Activated CD4-positive, alpha-beta memory T cell treated with anti-CD3 and anti-CD28 coated beads, Interleukin-2, amount 10 ng/mL, durations not matched to agents 7 days and 5 days (primary cell): Measurements from ENCODE around the gene LACTBL1. TPM values are rescaled to one million over a fixed set of nuclear protein-coding genes. Genes with fewer than 3 reads are reported as not detected.

Experiments
- CTCF ChIA-PET: fragments of 350-600 bp; sonication (Branson Sonifier 250); formaldehyde crosslinking; loops from one replicate; lab custom pipeline; 2021; ENCODE audit warnings: antibody characterized with exemption, inconsistent platforms; lab: Charles Lee
- POLR2A ChIA-PET: fragments of 350-600 bp; sonication (Branson Sonifier 250); formaldehyde crosslinking; loops from one replicate; lab custom pipeline; 2021; ENCODE audit warnings: antibody characterized with exemption; lab: Charles Lee
- DNase-seq: peaks from one replicate; pipeline ENCODE4 v3.0.0-alpha.2; 2020
- H3K27ac Mint-ChIP-seq: one replicate; pipeline ENCODE4 v1.8.0; 2021; ENCODE audit warnings: mild to moderate bottlenecking, mixed read lengths
- H3K27me3 Mint-ChIP-seq: one replicate; pipeline ENCODE4 v1.8.0; 2021; ENCODE audit warnings: mixed read lengths
- H3K36me3 Mint-ChIP-seq: one replicate; pipeline ENCODE4 v1.8.0; 2021; ENCODE audit warnings: low read depth, mixed read lengths
- H3K4me1 Mint-ChIP-seq: one replicate; pipeline ENCODE4 v1.8.0; 2021; ENCODE audit warnings: mixed read lengths
- H3K4me3 Mint-ChIP-seq: one replicate; pipeline ENCODE4 v1.8.0; 2021; ENCODE audit warnings: mild to moderate bottlenecking, mixed read lengths
- H3K9me3 Mint-ChIP-seq: one replicate; pipeline ENCODE4 v1.8.0; 2021; ENCODE audit warnings: mixed read lengths
- total RNA-seq, 2 experiments: library from RNA; stranded (reverse); gene quantifications; one replicate each; pipeline ENCODE4 v1.2.3, GENCODE V29; 2021

LACTBL1 gene
- total RNA-seq, 2 experiments from 2014 or later, result not detected

DNA sequence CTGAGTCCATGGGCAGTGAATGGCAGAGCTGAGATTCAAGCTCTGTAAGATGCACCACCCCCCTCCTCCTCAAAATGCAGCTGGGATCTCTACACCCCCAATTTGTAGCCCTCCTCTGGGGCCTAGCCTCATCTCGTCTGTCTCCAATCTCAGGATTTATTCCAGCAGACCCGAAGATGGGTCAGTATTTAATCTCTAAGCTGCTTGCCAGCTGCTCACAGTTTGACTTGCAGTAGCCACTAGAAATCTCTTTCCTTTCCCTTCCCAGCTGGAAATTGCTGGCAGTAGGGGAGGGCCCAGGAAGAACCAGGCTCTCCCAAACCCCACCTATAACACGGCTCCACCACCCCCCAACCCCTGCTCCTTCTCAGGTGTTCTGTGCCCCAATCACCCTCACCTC, 1.5 kb downstream of the LACTBL1 start:
- no peak for DNase-seq
- H3K4me1 Mint-ChIP-seq, result no peaks in the 10 kb centered on the region
- peaks cover 6% of the 10 kb centered on the region for H3K9me3 Mint-ChIP-seq
- CTCF ChIA-PET, result interaction anchor here (0.8 to 1.5 kb wide), 2 partner anchors 14 to 213 kb away, joined by 3 to 4 read pairs; no protein-coding TSS in a partner anchor
- no peaks in the 10 kb centered on the region for H3K36me3 Mint-ChIP-seq
- POLR2A ChIA-PET, result no interaction called here
- no peak overlapping the region for H3K4me3 Mint-ChIP-seq
- peaks cover 52% of the 10 kb centered on the region for H3K27me3 Mint-ChIP-seq
- H3K27ac Mint-ChIP-seq, result no peak overlapping the region

DNA sequence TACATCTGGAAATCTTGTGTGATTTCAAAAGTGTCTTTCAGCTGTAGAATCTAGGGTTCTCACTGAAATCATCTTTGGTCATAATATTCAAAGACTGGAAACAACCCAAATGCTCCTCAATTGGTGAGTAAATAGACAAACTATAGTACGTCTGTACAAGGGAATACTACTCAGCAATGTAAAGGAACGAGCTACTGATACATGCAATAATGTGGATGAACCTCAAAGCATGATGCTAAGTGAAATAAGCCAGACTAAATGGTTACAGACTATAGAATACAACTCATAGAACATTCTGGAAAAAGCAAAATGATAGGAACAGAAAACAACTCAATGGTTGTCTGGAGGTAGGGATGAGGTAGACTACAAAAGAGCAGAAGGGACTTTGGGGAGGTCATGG, 2.6 kb downstream of the LACTBL1 start:
- CTCF ChIA-PET, result interaction anchor here (1.5 kb wide), 1 partner anchor 13 kb away, joined by 4 read pairs; no protein-coding TSS in a partner anchor

DNA sequence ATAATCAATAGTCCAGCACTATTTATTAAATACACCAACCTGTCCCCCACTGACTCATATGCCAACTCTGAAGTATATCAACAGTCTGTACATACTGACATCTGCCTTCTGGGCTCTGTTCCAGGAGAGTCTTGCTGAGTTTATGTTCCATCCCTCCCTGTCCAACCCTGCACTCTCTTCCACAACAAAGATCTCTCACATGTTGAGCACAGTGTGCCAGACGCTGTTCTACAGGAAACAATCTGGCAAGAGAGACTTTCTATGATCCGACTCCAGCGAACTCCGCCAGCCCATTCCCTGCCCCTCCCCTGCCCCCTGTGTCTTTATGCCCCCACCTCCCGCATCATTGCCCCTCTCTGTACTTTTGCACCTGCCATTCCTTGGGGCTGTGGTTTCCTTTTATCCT, 3.4 kb downstream of the LACTBL1 start:
- Mint-ChIP-seq H3K27ac (no peak overlapping the region), H3K27me3 (peaks cover 48% of the 10 kb centered on the region), H3K9me3 (peaks cover 7% of the 10 kb centered on the region), H3K4me1 (no peaks in the 10 kb centered on the region), H3K4me3 (no peak overlapping the region), H3K36me3 (no peaks in the 10 kb centered on the region)
- ChIA-PET CTCF (no interaction called here), POLR2A (no interaction called here)
- no peak for DNase-seq

More for the DNA sequence above, 2.6 kb downstream of the LACTBL1 start:
- Mint-ChIP-seq H3K9me3 (peaks cover 7% of the 10 kb centered on the region), H3K4me3 (no peak overlapping the region), H3K27me3 (peaks cover 48% of the 10 kb centered on the region), H3K27ac (no peak overlapping the region), H3K4me1 (no peaks in the 10 kb centered on the region), H3K36me3 (no peaks in the 10 kb centered on the region)
- POLR2A ChIA-PET, result no interaction called here
- DNase-seq, result no peak

DNA sequence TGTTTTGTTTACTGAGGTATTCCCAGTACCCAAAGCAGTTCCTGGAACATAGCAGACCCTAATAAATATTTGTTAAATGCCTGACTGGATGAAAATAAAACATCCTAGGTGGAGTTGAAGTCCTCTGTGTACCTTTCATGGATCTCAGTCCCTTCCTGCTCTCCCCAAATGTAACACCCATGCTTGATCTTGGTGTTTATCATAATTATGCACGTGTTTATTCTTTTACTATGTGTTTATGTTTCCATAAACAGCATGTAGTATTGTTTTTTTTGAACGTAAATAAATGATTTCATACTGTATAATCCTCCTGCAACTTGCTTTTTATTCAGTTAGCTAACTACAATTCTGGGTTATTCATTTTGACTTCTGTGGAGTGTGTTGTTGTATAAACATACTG, 4.8 kb downstream of the LACTBL1 start:
- DNase-seq, result no peak
- H3K4me3 Mint-ChIP-seq, result no peak overlapping the region
- CTCF ChIA-PET, result no interaction called here
- H3K4me1 Mint-ChIP-seq, result no peaks in the 10 kb centered on the region
- POLR2A ChIA-PET, result no interaction called here
- no peak overlapping the region for H3K27ac Mint-ChIP-seq
- peaks cover 45% of the 10 kb centered on the region for H3K27me3 Mint-ChIP-seq
- H3K36me3 Mint-ChIP-seq, result no peaks in the 10 kb centered on the region
- peaks cover 7% of the 10 kb centered on the region for H3K9me3 Mint-ChIP-seq

DNA sequence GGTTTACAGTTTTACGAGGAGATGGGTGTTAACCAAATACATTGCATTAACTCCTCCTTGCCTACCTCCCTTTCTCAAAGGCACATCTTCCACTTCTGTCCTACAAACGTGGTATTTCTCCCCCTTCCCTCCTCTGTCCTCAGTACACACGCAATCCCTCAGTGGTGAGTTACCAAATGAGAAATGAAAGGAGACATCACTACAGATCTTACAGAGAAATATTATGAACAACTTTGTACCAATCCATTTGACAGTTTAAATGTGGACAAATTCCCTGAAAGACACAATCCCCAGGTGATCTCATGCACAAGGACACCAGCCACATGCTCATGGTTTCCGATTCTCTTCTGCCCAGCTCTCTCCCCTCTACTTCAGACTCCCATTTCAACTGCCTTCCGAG, 6.4 kb downstream of the LACTBL1 start:
- H3K4me3 Mint-ChIP-seq, result no peak overlapping the region
- H3K36me3 Mint-ChIP-seq, result no peaks in the 10 kb centered on the region

DNA sequence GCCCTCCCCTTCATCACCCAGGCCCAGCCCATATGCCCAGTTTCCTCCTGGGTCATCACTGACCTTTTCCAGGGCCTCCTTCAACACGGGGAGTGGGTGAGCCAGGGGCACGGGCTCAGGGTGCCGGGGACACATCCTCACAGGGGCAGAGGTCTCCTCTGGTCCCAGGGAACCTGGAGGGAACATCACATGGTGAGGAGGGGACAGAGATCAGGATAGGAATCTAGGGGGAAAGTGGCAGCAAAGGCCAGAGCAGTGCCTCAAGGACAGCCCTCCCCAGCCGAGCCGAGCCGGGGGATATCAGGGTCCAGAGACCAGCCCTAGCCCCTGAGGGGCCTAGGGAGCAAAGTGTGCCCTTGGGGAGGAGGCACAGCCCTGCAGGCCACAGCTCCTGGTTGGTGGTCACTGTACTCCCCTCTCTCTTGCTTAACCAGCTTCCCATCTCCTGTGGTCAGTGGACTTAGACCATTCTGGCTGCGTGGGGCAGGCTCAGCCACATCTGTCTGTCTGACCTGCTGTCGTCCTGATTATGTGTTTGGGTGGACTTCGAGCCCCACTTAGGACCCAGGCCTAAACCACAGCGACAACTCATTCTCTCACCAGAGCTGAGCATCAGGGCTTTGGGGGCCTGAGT, 9.5 kb downstream of the LACTBL1 start:
- H3K36me3 Mint-ChIP-seq, result no peaks in the 10 kb centered on the region
- ChIA-PET POLR2A (no interaction called here), CTCF (interaction anchor here (1.3 kb wide), 1 partner anchor 258 kb away, joined by 5 read pairs; no protein-coding TSS in a partner anchor)
- H3K27ac Mint-ChIP-seq, result no peak overlapping the region
- no peaks in the 10 kb centered on the region for H3K4me1 Mint-ChIP-seq
- no peak for DNase-seq
- no peak overlapping the region for H3K4me3 Mint-ChIP-seq
- peaks cover 7% of the 10 kb centered on the region for H3K9me3 Mint-ChIP-seq
- peaks cover 10% of the 10 kb centered on the region for H3K27me3 Mint-ChIP-seq

More for the DNA sequence above, 6.4 kb downstream of the LACTBL1 start:
- Mint-ChIP-seq H3K9me3 (peaks cover 7% of the 10 kb centered on the region), H3K27ac (no peak overlapping the region), H3K27me3 (peaks cover 36% of the 10 kb centered on the region), H3K4me1 (no peaks in the 10 kb centered on the region)
- ChIA-PET CTCF (no interaction called here), POLR2A (no interaction called here)
- no peak for DNase-seq

DNA sequence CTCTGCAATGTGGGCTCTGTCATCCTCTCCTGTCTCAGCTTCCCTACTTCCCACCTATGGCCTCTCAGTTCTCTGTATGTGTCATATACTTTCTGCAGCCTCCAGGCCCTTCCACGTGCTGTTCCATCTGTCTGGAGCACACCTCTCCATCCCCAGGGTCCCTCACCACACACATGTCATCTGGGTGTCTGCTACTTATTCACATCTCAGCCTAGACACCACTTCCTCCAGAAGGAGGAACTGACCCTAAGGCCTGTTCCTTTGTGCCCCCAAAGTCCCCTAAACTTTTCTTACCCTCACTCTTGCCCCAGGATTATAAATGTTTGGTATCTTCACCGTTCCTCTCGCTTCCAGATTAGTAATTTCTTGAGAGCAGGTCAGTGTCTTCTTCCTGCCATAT, 10.1 kb downstream of the LACTBL1 start:
- Mint-ChIP-seq H3K4me3 (no peak overlapping the region), H3K27ac (no peak overlapping the region), H3K9me3 (peaks cover 7% of the 10 kb centered on the region), H3K27me3 (peaks cover 6% of the 10 kb centered on the region), H3K4me1 (no peaks in the 10 kb centered on the region), H3K36me3 (no peaks in the 10 kb centered on the region)
- CTCF ChIA-PET, result no interaction called here
- DNase-seq, result no peak
- POLR2A ChIA-PET, result no interaction called here

DNA sequence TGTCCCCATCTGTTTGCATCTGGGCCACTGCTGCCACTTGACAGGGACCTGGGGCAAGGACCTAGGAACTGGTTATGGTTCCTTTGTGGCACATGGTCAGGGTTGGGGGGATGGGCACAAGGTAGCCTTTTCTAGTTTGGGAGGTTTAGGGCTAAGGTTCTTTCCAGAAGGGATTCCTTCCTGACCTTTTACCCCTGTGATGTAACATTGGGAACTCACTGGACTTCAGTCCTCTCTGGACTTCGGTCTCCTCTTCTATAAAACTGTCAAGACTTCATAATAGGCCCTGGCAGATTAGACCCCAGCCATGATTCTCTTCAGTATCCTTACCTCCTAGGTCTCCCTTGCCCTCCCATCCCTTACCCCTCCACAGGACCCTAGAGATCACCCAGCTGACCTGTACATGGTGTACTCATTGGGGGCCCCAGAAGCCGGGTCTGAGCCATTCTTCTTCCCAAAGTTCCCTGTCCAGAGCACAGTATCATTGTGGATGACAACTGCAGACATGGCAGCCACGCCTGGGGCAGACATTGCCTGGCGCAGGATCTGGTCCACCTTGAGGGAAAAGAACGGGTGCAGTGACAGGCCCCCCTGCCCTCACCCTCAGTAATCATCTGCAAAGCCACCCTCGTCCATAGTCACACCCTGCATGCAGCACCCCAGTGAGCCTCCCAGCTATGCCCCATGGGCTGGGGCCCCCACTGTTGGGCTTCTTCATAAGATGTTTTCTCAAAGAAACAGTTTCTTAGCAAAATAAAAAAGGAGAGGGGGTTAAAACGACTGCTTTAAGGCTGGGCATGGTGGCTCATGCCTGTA, 12.9 kb downstream of the LACTBL1 start:
- POLR2A ChIA-PET, result no interaction called here

DNA sequence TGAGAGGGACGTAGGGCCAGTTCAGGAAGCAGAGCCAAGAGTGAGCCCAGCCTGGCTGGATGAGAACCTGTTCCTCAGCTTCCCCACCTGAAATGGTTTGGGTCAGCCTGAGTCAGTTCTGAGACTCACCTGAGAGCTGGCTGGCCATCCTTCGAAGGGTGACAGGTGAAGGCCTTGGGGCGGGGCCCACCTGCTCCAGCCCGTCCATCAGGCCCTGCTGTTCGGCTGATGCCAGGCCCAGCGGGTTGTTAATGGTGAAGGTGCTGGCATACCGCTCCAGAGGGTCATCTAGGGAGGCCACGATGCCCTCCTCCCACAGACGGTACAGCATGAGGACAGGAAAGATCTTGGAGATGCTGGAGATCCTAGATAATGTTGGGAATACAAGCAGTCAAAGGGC, 14.1 kb downstream of the LACTBL1 start:
- DNase-seq, result no peak
- peaks cover 19% of the 10 kb centered on the region for H3K27me3 Mint-ChIP-seq
- H3K9me3 Mint-ChIP-seq, result no peaks in the 10 kb centered on the region
- ChIA-PET POLR2A (no interaction called here), CTCF (no interaction called here)
- H3K4me3 Mint-ChIP-seq, result no peak overlapping the region
- H3K27ac Mint-ChIP-seq, result no peak overlapping the region
- no peaks in the 10 kb centered on the region for H3K4me1 Mint-ChIP-seq
- no peaks in the 10 kb centered on the region for H3K36me3 Mint-ChIP-seq

More for the DNA sequence above, 12.9 kb downstream of the LACTBL1 start:
- Mint-ChIP-seq H3K4me1 (no peaks in the 10 kb centered on the region), H3K27me3 (peaks cover 8% of the 10 kb centered on the region), H3K27ac (no peak overlapping the region), H3K36me3 (no peaks in the 10 kb centered on the region), H3K4me3 (no peak overlapping the region), H3K9me3 (no peaks in the 10 kb centered on the region)
- DNase-seq, result no peak
- CTCF ChIA-PET, result interaction anchor here (1.2 kb wide), 1 partner anchor 224 kb away, joined by 3 read pairs; no protein-coding TSS in a partner anchor

DNA sequence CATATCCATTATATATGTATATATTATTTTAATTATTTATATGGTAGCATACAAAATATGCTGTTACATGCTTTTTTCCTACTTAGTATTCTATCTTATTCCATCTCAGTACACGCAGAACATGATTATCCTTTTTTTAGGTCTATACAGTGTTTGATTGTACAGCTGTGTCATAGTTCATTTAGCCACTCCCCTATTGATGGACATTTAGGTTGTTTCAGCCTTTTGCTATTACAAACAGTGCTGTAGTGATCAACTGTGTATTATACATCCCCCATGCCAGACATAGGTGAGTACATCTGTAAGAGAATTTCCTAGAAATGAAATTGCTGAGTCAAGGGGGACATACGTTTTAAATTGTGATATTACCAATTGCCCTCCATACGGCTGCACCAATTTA, 15.6 kb downstream of the LACTBL1 start:
- POLR2A ChIA-PET, result no interaction called here
- CTCF ChIA-PET, result interaction anchor here (1.0 to 1.2 kb wide), 3 partner anchors 14 to 227 kb away, joined by 3 to 4 read pairs (median 3); no protein-coding TSS in a partner anchor
- no peaks in the 10 kb centered on the region for H3K36me3 Mint-ChIP-seq
- H3K27me3 Mint-ChIP-seq, result peaks cover 25% of the 10 kb centered on the region
- H3K9me3 Mint-ChIP-seq, result no peaks in the 10 kb centered on the region
- H3K4me3 Mint-ChIP-seq, result no peak overlapping the region
- no peak for DNase-seq
- no peak overlapping the region for H3K27ac Mint-ChIP-seq
- H3K4me1 Mint-ChIP-seq, result no peaks in the 10 kb centered on the region

DNA sequence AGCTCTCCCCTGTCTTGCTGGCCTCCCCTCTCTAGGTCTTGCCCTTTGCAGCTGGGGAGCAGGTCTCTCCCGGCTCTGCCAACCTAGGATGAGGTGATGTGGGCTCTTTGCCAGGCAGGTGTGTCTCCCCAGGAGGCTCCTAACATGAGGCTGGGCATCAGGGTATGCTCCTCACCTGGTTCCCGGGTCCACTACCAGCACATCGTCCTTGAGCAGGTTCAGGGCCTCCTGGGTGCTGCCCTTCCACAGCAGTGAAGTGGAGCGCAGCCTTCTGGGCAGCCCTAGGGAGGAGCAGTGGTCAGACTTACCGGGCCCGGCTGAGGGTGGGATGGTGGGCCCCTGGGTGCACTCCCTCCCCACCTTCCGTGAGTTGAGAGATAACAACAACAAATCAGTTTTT, 17.5 kb downstream of the LACTBL1 start:
- H3K4me1 Mint-ChIP-seq, result no peaks in the 10 kb centered on the region
- DNase-seq, result no peak
- no peak overlapping the region for H3K27ac Mint-ChIP-seq
- no peaks in the 10 kb centered on the region for H3K9me3 Mint-ChIP-seq
- peaks cover 37% of the 10 kb centered on the region for H3K27me3 Mint-ChIP-seq
- POLR2A ChIA-PET, result no interaction called here
- no peaks in the 10 kb centered on the region for H3K36me3 Mint-ChIP-seq
- H3K4me3 Mint-ChIP-seq, result no peak overlapping the region
- CTCF ChIA-PET, result no interaction called here

DNA sequence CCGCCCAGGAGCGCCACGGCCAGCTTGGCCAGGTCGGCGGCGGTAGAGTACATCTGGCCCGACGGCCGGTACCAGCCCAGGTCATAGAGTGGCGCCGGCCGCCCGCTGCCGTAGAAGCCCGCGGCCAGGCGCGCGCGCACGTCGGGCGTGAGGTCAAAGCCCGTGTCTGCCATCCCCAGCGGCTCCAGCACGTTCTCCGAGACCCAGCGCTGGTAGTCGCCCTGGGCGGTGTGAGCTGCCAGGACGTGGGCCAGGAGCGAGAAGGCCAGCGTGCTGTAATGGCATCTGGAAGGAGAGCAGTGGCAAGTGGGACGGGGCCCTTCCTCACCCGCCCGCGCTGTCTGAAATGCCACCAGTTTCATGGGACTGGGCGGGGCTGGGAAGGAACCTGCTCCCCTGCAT, 18.9 kb downstream of the LACTBL1 start:
- ChIA-PET CTCF (no interaction called here), POLR2A (no interaction called here)
- Mint-ChIP-seq H3K9me3 (no peaks in the 10 kb centered on the region), H3K27me3 (peaks cover 41% of the 10 kb centered on the region), H3K4me3 (no peak overlapping the region), H3K36me3 (no peaks in the 10 kb centered on the region), H3K27ac (no peak overlapping the region), H3K4me1 (no peaks in the 10 kb centered on the region)
- DNase-seq, result no peak

DNA sequence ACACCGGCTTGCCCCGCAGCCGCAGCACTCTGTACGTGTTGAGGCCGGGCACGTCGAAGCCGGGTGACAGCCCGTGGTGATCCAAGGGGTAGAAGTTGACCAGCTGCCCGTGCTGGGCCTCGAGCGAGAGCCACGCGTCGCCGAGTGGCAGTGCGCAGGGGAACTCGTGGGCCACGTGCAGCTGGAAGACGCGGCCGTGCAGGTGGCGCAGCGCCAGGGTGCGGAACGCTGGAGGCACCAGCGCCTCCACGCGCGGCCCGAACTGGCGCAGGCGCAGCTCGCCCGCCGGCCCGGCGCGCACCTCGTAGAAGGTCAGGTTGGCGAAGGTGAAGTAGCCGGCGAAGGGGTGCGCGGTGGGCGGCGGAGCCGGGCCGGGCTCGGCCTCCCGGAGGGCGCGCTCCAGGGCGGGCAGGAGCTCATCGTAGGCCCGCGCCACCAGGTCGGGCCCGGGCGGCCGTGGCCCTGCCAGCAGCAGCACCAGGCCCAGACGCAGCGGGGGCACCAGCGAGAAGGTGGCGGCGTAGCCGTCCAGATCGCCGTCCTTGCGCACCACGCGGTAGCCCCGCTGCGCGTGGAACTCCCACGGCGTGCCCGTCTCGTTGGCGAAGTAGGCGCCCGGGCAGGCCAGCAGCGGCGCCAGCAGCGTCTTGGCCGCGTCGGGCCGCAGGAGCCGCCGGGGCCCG, 19.5 kb downstream of the LACTBL1 start:
- DNase-seq, result no peak
- CTCF ChIA-PET, result no interaction called here
- H3K36me3 Mint-ChIP-seq, result no peaks in the 10 kb centered on the region

More for the DNA sequence above, 19.5 kb downstream of the LACTBL1 start:
- Mint-ChIP-seq H3K4me3 (no peak overlapping the region), H3K27ac (no peak overlapping the region), H3K4me1 (no peaks in the 10 kb centered on the region), H3K27me3 (peaks cover 46% of the 10 kb centered on the region), H3K9me3 (no peaks in the 10 kb centered on the region)
- POLR2A ChIA-PET, result no interaction called here
